Measurements from ENCODE around the gene FNDC3B.

DNA sequence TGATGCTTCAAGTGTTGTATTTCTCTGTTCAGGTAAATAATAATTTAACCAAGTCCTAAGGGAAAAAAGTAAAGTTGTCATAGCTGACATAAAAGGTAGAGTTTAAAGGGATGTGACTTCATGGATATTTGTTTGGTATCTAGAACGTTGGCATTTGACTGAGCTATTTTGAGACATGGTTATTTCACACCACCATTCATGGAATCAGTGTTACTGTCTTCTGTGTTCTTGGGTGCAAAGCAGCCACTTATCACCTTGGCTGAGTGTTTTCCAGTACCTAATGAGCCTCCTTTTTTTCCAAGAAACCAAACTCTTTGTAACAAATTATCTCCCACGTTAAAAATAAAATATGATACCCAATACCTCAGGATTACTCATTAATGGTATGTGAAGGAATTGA lies 253.0 kb downstream of the FNDC3B start:
- TF ChIP-seq CTCF (IDR thresholded peaks at IDR 0.05) (no peak), POLR2AphosphoS5 (IDR thresholded peaks at IDR 0.05; ENCODE audit: low read depth, low read length) (no peak), SIN3A (IDR thresholded peaks at IDR 0.05; ENCODE audit: borderline replicate concordance, insufficient read depth, low read depth, low read length) (no peak), TCF7L2 (IDR thresholded peaks at IDR 0.05; ENCODE audit: low read depth, low read length) (no peak)
- TF ChIP-seq, protein P1, sequence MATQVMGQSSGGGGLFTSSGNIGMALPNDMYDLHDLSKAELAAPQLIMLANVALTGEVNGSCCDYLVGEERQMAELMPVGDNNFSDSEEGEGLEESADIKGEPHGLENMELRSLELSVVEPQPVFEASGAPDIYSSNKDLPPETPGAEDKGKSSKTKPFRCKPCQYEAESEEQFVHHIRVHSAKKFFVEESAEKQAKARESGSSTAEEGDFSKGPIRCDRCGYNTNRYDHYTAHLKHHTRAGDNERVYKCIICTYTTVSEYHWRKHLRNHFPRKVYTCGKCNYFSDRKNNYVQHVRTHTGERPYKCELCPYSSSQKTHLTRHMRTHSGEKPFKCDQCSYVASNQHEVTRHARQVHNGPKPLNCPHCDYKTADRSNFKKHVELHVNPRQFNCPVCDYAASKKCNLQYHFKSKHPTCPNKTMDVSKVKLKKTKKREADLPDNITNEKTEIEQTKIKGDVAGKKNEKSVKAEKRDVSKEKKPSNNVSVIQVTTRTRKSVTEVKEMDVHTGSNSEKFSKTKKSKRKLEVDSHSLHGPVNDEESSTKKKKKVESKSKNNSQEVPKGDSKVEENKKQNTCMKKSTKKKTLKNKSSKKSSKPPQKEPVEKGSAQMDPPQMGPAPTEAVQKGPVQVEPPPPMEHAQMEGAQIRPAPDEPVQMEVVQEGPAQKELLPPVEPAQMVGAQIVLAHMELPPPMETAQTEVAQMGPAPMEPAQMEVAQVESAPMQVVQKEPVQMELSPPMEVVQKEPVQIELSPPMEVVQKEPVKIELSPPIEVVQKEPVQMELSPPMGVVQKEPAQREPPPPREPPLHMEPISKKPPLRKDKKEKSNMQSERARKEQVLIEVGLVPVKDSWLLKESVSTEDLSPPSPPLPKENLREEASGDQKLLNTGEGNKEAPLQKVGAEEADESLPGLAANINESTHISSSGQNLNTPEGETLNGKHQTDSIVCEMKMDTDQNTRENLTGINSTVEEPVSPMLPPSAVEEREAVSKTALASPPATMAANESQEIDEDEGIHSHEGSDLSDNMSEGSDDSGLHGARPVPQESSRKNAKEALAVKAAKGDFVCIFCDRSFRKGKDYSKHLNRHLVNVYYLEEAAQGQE (IDR thresholded peaks at IDR 0.05; ENCODE audit: insufficient read depth in 1 of 2, low read depth in 2 of 2, low read length in 1 of 2): no peak
